DMS79 (cell line): Measurements from ENCODE around the gene MOB3B.

ENCODE experiments used
- DNase-seq: peaks from one replicate; lab custom pipeline; 2025; lab: John Stamatoyannopoulos, UW

Gene MOB3B

DNA sequence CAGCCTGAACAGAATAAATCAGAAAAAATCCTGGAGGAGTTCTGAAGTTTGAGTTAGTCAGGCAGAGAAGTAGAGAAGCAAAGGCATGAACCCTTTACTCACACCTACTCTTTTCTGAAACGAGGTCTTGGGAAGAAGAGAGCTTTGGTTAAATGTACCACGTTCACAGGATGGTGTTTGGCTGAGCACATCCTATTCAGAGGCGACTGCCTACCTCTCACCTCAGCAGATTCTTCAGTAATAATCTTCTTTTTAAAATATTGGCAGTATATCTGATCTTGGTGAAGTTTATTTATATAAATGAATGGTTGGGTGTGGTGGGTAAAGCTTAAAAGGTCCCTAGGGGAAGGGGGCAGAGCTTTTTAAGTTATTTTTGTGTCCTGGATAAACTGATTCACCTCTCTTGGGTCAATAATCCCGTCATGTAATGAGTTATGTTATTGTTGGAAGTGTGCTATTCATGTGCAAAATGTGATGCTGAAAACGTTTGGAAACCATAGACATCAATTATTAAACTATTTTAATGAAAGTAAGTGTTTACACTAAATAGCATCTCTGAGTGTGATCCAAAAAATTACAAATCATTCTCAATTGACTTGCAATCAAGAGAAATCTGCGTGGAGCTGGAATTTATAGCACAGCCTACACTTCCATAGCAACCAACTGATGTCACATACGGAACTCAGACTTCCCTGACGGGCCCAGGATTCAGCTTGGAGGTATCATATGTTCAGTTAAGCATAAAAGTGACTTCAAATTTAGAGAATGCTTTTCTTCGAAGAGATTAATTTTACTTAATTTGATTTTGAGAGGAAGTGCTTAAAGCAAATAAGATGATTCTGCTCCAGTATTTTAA lies 138.3 kb downstream of the MOB3B start:
- DNase-seq: no peak

DNA sequence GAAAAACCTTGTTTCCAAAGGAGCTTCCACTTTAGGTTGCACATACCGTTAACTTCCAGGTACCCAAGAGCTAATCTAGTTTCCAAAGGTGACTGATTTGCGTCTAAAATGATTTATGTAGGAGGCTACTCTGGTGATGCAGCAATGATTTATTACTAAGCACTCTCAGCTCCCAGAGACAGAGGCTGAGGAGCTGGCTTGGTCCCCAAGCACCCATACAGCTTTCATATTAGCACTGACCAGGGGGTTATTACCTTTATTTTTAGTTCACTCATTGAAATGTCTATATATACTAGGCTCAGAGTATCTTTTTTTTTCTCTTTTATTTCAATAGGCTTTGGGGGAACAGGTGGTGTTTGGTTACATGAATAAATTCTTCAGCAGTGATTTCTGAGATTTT lies 141.5 kb downstream of the MOB3B start:
- DNase-seq: peak; percentile 9

DNA sequence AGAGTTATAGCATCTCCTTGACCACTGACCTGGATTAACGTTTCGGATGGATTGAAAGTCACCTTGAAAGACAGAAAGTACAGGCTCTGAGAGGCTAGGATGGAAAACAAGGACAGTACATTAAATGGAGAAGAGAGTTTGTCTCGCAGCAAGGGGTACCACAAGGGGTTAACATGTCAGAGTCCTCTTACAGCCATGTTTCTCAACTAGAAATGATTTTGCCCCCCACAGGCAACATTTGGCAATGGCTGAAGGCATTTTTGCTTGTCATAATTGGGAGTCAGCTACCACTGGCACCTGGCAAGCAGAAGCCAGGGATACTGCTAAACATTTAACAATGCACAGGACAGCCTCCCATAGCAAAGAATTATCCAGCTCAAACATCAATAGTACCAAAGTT lies 141.9 kb downstream of the MOB3B start:
- no peak for DNase-seq

DNA sequence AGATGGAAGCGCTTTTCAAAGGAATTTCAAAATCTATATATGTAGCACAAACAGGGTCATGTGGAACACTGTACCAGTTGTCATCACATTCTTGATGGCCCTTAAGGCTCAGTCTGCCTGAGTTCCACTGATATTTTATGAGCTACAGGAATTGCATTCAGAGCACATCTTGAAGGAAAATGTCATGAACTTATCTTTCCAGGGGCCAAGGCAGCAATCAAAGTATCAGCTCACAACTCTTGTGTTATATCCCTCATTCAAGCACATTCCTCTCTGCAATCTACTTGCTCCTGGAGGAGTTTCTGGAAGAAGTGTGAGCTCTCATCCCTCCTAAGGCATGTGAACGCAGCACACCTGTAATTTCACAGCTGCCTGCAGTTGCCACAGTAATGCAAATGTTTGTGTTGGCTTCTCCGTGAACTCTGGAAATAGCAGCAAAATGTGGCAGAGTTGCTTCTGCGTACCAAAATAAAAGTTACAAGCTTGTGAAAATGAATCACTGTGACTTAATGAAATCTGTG lies 143.0 kb downstream of the MOB3B start:
- DNase-seq: no peak

DNA sequence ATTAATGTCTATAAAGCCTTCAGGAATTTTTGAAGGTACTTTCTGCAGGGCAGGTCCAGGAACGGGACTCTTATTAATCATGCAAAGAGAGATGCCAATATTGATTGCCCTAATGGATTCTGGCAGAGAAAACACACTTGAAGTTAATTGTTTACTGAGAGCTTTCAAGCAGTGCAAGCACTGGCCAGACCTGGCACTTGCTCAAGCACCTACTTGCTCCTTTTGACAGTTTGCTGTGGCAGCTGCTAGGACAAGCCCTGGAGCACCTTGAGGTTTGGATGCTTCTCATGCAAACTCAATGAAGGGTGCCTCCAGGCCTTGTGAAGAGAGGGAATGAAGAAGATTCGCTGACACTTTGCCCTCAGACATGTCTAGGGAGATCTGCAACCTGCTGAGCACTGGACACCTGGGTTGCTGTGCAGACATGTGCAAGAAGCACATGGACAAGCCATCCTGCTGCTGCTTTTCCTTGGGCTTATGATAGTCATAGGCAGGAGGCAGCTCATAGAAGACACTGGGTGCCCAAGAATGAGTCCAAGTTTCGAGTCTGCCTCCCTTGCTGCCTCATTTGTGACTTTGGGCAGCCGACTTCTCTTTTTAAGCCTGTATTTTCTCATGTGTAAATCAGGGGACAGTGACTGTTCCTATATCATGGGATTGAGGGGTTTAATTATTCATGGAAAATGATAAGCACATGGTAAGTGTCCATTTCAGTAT lies 143.8 kb downstream of the MOB3B start:
- peak; percentile 97 for DNase-seq

DNA sequence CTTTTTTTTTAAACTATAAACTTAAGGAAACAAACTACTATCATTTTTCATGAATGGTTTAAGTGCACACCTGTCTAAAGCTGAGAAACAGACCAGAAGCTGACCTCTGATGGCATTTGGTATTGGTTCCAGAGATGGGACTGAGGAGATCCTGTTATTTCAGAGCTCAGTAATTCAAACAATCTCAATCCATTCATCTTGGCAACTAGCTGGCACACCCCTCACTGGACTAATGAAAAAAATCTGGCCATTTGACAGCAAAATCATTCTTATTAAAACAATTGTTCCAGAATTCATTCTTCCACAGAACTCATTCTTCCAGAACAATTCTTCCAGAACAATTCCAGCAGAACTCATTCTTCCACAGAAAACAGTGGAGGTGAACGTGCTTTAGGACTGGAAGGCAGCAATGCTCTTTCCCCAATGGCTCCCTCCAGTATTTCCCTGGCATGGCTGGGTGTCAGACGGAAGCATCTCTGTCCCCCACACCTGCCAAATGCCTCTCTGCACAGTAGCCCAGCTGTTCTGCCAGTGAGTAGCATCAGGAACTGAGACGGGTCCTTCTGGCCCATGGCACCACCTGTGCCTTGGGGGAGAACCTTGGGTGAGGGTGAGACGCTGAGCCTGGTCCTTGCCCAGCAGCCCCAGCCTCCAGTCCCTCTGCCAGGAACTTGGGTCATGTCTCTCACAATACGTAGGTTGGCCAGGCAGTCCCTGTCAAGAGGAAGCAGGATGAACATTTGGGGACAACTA lies 145.2 kb downstream of the MOB3B start:
- DNase-seq: no peak

DNA sequence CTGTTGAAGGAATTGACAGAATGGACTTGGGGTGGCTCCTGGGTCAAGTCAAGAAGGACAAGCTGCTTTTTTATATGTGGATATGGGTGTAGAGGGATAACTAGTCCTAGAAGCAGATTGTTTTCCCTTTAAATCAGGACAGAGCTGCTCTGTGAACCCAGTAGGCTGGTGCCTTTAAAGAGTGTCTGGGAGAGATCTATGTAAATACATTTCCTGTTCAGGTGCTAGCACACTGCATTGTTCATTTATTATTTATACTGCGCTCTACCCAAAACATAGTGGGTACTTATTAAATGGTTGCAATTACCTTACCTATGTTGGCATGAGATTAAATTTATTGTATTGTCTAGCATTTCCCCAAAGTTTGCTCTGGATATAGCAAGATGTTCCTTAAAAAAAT lies 146.1 kb downstream of the MOB3B start:
- DNase-seq: no peak

DNA sequence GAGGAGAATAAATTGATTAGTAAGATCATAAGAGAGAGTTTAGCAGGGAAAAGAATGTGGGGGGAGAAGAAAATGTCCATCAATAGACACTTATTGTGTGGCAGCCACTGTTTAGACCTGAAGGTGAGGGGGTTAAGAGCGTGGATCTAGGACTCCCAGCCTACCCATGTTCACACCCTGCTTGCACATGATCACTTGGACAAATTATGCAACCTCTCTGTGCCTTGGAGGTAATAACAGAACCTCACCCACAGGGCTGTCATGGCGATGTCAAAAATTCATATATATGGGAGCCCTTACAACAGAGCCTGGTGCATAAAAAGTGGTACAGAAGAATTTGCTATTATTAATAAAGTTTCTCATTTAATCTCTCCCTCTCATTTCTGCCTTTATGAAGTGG lies 146.6 kb downstream of the MOB3B start:
- no peak for DNase-seq

DNA sequence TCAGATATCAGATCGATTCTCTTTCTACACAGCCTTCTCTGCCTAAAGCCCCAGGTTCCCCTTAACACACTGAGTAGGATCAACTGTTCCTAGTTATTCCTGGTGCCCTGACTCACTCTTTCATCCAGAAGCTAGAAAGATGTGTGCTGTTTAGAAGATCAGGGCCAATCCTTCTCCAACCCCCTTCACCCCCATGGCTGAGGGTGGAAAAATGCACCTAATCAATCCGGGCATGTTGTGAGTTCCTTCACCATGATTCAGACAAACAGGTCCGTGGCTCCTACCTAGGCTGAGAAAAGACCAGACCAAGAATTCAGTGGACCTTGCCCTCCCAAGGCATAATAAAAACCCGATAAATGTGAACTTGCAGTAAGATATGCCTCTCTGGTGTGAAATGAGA lies 147.3 kb downstream of the MOB3B start:
- no peak for DNase-seq

DNA sequence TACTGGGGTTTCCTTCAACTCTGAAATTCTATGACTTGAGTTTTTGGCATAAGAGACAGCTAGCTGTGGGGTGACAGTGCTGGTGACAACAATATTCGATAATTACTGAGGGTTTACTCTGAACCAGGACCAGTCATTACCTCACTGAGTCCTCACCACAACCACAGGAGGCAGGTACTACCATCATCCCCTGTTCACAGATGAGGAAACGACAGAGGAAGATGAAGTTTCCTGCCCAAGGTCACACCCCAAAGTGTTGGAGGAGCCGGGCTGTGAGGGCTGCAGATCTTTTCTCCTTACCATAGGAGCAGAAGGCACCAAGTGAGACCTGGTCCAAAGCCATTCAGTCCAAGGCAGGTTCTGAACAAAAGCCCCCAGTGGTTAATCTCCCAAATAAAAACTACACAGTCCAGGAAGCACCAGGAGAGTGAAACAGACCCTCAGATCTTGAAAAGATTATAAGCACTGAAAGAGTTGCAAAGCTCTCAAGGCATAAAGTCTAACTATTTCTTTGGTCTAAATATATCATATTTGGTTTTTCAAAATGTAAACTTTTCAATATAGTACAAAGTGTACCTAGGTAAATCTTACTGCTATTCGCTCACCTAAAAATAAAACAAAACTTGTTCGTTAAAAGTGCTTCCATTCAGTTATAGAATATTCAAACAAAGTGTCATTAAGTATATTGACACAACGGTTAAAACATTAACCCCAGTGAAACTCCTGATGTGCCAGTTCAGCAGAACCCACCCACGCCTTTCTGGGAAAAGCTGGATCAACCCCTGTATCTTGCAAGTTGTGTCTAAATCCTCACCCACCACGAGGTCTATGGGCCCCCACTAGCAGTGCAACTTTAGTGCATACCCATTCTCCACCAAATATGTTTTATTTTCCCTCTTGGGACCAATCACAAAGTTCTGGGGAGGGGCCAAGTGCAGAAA lies 150.0 kb downstream of the MOB3B start:
- no peak for DNase-seq

DNA sequence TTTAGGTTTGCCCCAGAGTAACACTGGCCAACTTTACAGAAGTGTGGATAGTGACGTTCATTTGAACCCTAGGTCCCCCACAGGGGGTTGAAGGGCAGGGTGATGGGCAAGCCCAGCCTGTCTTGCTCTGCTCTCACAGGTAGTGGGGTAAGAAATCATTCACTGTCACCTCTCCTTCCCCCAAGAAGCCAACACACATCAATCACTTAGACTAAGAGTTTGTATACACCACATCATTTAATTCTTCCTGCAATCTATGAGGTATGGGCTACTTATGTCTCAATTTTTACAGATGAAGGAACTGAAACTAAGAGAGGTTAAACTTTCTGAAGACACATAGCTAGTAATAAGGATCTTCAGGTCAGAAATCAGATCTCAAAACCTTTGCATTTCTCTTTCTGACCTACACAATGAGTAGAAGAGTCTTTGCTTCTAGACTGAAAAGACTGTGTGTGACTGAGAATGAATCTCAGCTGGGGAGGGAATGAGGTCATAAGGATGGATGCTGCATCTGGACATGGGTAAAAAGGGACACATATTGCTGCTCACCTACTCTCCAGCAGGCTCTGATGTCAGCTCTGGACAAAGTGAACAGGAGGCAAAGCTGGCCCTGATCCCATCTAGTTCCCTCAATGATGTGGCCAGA lies 151.7 kb downstream of the MOB3B start:
- no peak for DNase-seq

DNA sequence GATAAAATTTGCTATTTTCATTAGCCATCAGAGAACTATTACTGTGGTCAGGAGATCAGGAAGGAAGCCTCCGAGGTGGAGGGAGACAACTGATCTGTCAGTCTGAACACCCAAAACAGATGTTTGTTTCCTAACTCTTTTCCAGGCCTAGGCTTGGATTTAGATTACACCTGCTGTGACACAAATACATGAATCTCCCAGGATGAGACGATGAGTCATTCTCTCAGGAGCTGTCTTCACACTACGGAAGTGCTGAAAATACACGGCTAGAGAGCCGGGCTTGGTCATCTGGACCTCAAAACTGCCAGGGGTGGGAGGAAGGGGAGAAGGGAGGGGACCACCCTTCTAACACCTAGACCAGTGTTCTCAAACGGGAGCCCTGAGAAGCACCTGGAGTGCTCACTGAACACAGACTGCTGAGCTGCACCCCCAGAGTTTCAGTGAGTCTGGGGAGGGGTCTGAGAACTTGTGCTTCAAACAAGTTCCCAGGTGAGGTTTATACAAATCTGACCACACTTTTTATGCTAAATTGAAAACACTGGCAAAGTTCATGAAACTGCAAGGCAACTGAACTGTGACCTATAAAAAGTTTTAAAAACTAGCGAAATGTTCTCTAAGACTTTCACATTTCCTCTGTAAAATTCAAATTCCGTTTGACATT lies 152.3 kb downstream of the MOB3B start:
- DNase-seq: no peak

DNA sequence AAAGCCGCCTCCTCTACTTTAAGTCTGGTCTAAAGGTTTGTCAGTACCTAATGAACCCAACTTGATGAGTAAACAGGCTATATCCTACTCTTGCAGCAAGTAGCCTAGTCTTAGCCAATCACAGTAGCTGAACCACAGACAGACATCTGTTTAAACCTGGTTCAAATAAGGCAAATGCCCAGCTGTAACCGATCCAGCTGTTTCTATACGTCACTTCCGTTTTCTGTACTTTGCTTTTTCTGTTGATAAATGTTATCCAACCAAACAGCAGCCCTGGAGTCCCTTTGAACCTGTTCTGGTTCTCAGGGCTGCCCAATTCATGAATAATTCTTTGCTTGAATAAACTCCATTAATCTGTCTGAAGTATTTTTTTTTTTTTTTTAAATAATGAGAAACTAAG lies 155.8 kb downstream of the MOB3B start:
- no peak for DNase-seq

DNA sequence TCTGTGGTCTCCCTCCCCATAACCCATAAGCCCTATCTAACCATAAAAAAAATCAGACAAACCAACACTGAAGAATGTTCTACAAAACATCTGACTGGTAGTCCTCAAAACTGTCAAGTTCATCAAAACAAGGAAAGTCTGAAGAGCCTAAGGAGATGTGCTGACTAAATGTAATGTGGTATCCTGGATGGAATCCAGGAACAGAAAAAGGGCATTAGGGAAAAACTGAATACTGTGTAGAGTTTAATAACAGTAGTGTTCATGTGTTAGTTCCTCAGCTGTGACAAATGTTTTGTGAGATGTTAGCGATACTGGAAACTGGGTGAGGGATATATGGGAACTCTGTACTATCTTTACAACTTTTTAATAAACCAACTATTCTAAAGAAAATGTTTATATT lies 157.0 kb downstream of the MOB3B start:
- no peak for DNase-seq

DNA sequence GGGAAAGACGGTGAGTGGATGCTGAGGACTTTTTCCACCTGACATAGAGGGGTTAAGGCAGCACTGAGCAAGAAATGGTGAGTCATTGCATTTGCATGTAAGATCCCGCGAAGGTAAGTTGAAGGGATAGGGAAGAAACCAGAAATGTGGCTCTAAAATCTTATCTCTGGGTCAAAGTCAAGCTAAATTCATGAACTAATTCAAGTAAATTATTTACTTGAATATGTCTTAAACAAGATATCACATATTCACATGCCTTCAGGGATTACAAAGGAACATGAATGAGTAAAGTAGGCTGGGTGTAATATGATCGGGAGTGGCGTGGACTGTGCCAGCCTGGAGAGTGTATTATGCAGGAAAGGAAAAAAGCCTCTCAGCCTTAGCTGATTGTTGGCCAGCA lies 158.2 kb downstream of the MOB3B start:
- no peak for DNase-seq

DNA sequence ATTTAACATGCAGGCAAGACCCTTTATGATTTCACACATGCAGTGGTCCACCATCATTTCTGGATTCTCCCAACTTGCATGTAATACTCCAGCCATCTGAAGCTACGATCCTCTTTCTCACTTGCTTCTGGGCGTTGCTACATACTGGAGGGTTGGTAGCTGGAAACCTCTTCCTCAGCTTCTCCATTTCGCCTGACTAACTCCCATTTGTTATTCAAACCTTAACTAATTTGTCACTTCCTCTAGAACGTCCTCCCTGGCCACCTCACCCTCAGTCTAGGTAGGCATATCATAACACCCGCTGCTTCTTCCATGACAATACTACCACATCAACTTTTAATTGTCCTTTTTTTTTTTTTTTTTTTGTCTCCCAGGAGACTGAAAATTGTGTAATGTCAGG lies 160.0 kb downstream of the MOB3B start:
- DNase-seq: no peak

DNA sequence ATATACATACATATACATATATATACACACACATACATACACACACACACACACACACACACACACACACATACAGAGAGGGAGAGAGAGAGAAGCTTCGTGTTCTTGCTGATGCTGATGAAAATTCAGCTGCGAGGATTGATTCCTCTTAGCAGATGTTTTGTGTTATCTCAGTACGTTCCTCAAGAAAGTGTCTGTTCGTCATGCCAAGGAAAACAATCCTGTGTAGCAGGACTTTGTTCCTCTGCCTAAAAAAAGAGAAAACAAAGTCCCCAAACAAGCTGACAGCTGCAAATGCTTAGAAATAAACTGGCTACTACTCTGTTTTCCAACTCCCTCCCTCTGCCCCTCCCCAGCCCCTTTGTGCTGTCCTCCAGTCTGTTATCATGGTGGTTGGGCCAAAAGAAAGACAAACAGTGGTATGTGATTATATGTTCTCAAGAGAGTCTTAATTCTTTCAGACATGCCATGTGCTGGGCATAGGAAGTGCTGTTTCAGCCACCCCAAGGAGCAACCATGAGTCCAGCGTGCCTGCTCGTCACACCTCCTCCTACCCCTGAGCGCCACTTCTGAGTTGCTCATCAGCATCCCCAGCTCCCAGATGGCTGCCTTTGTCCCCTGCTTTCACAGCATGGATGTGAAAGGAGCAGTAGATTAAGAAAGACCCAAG lies 161.2 kb downstream of the MOB3B start:
- DNase-seq: no peak

DNA sequence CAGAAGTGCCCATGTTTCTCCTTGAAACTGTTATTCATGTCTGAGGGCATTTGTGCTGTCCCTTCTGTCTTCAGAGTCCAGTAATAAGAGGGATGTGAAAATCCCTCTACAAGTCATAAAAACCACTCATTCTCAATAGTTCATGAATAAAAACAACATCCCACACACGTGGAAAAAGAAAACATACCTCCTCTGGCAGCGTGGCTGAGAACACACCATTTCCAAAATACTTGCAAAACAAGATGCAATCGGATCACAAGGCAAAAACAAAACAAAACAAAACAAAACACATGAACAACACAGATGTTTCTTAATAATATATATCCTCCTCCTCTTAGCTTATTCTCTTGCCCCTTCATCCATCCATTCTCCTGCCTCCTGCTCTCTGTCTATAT lies 161.7 kb downstream of the MOB3B start:
- no peak for DNase-seq

DNA sequence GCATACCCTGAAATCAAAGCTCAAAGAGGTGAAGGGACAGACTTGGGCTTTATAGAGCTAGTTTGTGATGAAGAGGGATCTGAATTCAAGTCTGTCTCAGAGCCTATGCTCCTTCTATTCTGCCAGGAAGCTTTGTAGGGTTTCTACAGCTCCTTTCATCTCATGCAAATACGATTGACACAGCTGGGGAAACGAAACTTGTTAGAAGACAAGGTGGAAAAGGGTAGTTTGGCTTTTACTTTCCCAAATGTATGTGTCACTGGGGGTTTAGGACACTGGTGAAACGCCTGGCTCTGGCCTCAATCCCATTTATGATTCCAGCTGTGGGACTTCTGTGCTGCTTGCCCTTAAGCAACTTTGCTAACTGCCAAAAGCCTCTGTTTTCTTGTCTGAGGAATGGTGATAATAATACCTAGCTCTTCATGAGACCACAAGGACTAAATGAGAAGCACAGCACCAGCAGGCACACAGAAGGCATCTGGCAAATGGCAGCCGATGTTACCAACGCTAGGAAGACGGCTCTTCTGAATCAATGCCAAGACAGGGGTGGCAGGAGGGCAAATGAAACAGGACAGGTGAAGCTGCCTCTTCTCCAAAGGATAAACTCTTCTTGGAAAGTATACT lies 162.3 kb downstream of the MOB3B start:
- DNase-seq: no peak
